BLaER1 (cell line): ENCODE data around the gene LY86.

ENCODE experiments used
- H3K27ac ChIP-seq: shearing (Covaris generic); formaldehyde crosslinking; 2 replicates; pipeline ENCODE4 v1.8.1; 2022
- H3K27me3 ChIP-seq: shearing (Covaris generic); formaldehyde crosslinking; 2 replicates; pipeline ENCODE4 v1.8.1; 2022
- H3K36me3 ChIP-seq: shearing (Covaris generic); formaldehyde crosslinking; 2 replicates; pipeline ENCODE4 v1.8.1; 2022
- H3K4me1 ChIP-seq: shearing (Covaris generic); formaldehyde crosslinking; 2 replicates; pipeline ENCODE4 v1.8.1; 2022
- H3K4me2 ChIP-seq: shearing (Covaris generic); formaldehyde crosslinking; 2 replicates; pipeline ENCODE4 v1.8.1; 2022
- H3K4me3 ChIP-seq: shearing (Covaris generic); formaldehyde crosslinking; 2 replicates; pipeline ENCODE4 v1.8.1; 2022
- H3K9ac ChIP-seq: shearing (Covaris generic); formaldehyde crosslinking; 2 replicates; pipeline ENCODE4 v1.8.1; 2022
- H3K9me3 ChIP-seq: shearing (Covaris generic); formaldehyde crosslinking; 2 replicates; pipeline ENCODE4 v1.8.1; 2022
- H4K20me1 ChIP-seq: shearing (Covaris generic); formaldehyde crosslinking; 2 replicates; pipeline ENCODE4 v1.8.1; 2022
- Cebpa-rat ChIP-seq: shearing (Covaris generic); IDR thresholded peaks from 2 replicates; pipeline ENCODE4 v1.8.1; 2022

LY86 gene

DNA sequence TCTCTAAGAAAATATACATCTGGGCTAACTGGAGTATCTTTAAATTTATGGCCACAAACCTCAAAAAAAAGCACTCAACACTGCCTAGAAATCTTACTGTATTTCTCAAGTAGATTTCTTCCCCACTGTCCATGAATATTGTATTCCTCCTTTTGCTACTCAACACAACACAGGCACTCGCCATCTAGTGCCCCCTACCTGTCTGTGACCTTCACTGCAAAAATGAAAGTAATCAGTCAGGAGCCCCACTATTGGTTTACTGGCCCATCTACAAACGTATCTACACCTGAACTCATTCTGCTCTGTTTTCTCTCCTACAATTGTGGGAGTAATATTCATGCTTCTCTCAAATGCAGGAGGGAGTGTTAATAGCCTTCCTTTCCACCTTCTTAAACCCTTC lies 58.3 kb downstream of the LY86 start:
- H3K27ac ChIP-seq: no peak overlapping the region
- H4K20me1 ChIP-seq: no peaks in the 10 kb centered on the region
- no peak overlapping the region for H3K4me2 ChIP-seq
- no peak for TF ChIP-seq Cebpa-rat
- no peak overlapping the region for H3K4me3 ChIP-seq
- no peak overlapping the region for H3K9ac ChIP-seq
- no peaks in the 10 kb centered on the region for H3K9me3 ChIP-seq
- H3K27me3 ChIP-seq: no peaks in the 10 kb centered on the region
- H3K36me3 ChIP-seq: no peaks in the 10 kb centered on the region
- H3K4me1 ChIP-seq: peaks cover 11% of the 10 kb centered on the region; the same call in 1 of the 2 replicates

DNA sequence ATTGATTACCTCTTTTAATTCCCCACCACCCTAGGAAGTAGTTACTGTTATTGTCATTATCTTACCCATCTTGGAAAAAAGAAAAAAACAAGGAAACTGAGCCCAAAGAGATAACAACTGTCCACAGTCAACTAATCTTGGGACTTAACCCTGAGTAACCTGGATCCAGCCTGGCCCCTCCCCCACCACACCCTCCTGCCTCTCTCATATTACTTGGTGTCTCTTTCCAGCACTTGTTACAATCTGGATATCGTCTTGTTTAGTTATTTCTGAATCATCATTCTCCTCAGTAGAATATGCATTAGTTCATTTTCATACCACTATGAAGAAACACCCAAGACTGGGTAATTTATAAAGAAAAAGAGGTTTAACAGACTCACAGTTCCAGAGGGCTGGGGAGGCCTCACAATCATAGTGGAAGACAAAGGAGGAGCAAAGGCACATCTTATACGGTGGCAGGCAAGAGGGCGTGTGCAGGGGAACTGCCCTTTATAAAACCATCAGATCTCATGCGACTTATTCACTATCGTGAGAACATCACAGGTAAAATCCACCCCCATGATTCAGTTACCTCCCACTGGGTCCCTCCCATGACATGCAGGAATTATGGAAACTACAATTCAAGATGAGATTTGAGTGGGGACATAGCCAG lies 60.3 kb downstream of the LY86 start:
- Histone ChIP-seq H3K4me1 (peaks cover 10% of the 10 kb centered on the region), H3K9ac (no peak overlapping the region), H3K4me2 (no peak overlapping the region), H3K36me3 (no peaks in the 10 kb centered on the region), H3K4me3 (no peak overlapping the region), H4K20me1 (no peaks in the 10 kb centered on the region), H3K9me3 (no peaks in the 10 kb centered on the region), H3K27ac (no peak overlapping the region), H3K27me3 (no peaks in the 10 kb centered on the region)
- no peak for TF ChIP-seq Cebpa-rat

DNA sequence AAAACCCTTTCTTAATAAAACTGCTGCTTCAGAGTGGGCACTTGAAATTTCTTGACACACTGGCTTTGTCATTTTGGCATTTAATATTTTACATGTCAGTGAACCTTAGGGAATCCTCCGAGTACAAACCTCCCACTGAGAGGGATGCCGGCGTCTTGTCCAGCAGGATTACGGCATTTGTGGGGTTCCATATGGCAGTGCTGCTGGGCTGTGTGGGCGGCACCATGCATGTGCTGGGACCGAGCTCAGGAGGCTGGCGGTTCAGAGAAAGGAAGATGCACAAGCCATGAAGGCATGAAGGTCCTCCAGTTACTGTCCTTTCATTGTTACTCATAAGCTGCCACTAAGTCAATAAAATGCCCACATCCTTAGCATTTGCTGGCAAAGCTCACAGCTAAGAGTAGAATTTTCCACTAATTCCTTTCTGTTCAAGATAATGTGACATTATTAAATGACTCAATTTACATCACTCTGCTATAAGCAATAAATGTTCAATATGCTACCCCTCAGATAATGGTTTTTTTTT lies 61.4 kb downstream of the LY86 start:
- Histone ChIP-seq H3K27ac (no peak overlapping the region), H4K20me1 (no peaks in the 10 kb centered on the region), H3K27me3 (no peaks in the 10 kb centered on the region), H3K9ac (no peak overlapping the region), H3K4me2 (no peak overlapping the region), H3K9me3 (no peaks in the 10 kb centered on the region), H3K36me3 (no peaks in the 10 kb centered on the region), H3K4me1 (peaks cover 13% of the 10 kb centered on the region), H3K4me3 (no peak overlapping the region)
- no peak for TF ChIP-seq Cebpa-rat

DNA sequence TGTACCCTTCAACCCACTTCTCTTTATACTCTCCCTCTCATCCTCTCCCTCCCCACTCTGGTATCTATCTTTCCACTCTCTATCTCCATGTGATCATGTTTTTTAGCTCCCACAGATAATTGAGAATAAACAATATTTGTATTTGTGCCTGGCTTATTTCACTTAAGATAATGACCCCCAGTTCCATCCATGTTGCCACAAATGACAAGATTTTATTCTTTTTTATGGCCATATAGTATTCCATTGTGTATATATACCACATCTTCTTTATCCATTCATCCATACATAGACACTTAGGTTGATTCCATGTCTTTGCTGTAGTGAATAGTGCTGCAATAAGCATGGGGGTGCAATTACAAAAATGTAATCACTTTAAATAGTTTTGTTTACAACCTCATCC lies 62.3 kb downstream of the LY86 start:
- H4K20me1 ChIP-seq: no peaks in the 10 kb centered on the region
- H3K4me3 ChIP-seq: no peak overlapping the region
- peaks cover 22% of the 10 kb centered on the region for H3K4me1 ChIP-seq
- H3K4me2 ChIP-seq: no peak overlapping the region
- no peak overlapping the region for H3K27ac ChIP-seq
- TF ChIP-seq Cebpa-rat: no peak
- no peaks in the 10 kb centered on the region for H3K36me3 ChIP-seq
- no peaks in the 10 kb centered on the region for H3K9me3 ChIP-seq
- no peak overlapping the region for H3K9ac ChIP-seq
- no peaks in the 10 kb centered on the region for H3K27me3 ChIP-seq

DNA sequence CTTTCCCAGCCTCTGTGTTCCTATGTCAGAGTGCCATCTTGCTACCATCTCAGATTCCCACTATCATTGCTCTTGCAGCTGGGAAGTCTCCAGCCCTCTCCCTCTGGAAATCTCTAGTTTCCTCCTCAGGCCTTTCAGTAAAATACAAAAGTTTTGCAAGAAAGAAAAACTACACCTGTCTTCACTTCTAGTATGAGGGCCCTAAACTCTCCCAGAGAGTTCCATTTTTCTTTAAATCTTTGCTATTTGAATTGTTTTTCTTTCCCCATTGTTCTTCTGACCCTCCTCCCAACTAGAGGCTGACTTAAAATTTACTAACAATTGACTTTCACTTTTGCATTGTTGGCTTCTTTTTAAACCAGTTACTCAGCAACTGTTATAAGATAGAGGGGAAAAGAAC lies 62.8 kb downstream of the LY86 start:
- Histone ChIP-seq H3K4me2 (no peak overlapping the region), H3K27me3 (no peaks in the 10 kb centered on the region), H3K27ac (no peak overlapping the region), H3K4me3 (no peak overlapping the region), H3K9me3 (no peaks in the 10 kb centered on the region), H4K20me1 (no peaks in the 10 kb centered on the region), H3K36me3 (no peaks in the 10 kb centered on the region), H3K4me1 (peaks cover 27% of the 10 kb centered on the region), H3K9ac (no peak overlapping the region)
- no peak for TF ChIP-seq Cebpa-rat

DNA sequence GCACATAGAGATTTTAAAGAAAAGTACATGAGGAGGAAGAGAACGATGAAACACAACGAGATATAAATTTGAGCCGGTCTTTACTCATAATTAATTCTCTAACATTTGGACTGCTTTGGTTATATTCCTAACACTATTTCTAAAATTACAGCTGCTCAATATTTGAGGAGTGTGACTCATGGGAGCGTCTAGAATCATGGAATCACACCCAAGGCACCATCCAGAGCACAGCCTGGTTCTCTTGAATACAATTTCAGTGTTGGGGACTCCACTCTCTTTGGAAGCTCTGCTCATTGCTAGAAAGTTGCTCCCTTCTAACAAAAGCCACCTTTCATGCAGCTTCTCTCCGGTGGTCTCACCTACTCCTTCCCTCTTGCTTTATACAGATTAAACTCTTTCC lies 64.4 kb downstream of the LY86 start:
- Histone ChIP-seq H3K27me3 (no peaks in the 10 kb centered on the region), H3K36me3 (no peaks in the 10 kb centered on the region), H3K4me3 (no peak overlapping the region), H3K4me2 (no peak overlapping the region), H3K9me3 (peaks cover 6% of the 10 kb centered on the region; the same call in 1 of the 2 replicates), H3K9ac (no peak overlapping the region), H3K4me1 (peaks cover 30% of the 10 kb centered on the region), H4K20me1 (no peaks in the 10 kb centered on the region), H3K27ac (no peak overlapping the region)
- no peak for TF ChIP-seq Cebpa-rat

DNA sequence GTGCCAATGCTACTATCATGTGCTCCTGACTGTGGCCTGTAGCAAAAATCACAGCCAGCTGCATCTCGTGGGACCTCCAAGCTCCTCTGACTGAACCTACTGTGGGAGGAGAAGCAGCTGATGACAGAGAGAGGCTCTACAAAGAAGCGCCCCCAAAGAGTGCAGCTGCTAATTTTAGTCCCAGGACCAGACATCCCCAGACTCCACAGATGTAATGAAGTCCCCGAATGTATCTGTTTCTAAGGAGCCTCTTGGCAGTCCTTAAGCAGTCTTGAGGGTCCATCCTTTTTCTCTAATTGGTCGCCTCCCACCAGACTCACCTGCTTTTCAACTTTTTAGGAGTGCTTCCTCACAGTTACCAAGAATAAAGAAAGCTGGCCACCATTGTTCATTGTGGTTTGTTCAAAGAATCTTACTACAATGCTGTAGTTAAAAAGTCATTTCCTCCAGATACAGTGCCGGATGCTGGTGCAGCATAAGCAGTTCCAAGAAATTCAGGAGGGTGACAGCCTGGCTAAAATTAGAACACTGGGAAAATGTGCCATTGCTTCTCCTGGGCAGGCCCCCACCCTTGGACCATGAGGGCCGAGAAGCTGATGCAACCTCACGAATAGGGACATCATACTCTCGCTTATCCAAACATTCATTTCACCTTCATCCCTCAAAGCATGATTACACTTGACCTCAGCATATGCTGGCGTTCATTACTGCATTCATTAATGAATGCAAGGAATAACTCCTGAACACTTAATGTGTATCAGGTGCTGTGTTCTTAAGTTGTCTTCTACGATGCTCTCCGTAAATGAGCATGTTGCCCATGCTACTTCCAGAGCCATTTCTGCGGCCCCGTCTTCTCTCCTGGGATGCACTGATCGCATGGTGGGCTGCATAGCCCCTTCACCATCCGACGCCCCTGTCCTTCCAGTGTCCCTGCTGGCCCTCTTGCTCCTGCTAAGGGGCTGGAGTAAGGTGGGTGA lies 66.4 kb downstream of the LY86 start:
- H3K27me3 ChIP-seq: no peaks in the 10 kb centered on the region
- H3K36me3 ChIP-seq: no peaks in the 10 kb centered on the region
- peaks cover 6% of the 10 kb centered on the region; the same call in 1 of the 2 replicates for H3K9me3 ChIP-seq
- H4K20me1 ChIP-seq: no peaks in the 10 kb centered on the region
- peaks cover 49% of the 10 kb centered on the region for H3K4me1 ChIP-seq
- H3K4me3 ChIP-seq: no peak overlapping the region
- H3K9ac ChIP-seq: peak overlapping the region; percentile 51; the same call in 1 of the 2 replicates
- TF ChIP-seq Cebpa-rat: no peak
- H3K27ac ChIP-seq: peak overlapping the region; percentile 61
- H3K4me2 ChIP-seq: peak overlapping the region; percentile 72

DNA sequence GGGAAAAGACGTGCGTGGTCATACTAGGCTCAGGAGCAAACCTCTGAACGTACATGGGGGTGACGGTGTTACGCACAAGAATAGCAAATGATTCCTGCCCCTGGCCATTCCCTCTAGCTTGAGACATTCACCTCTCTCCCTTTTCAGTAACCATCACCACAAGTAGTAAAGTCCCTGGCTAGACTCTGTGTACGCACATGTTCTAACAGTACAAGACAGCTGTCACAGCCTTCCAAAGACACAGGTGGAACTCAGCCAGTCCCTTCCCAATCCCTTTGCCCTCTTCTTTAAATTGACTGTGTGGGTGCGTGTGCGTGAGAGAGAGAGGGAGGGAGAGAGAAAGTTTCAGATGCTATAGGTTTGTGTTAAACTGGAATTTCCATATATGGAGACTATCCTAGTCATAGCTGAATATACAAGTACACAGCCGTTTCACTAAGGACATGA lies 67.3 kb downstream of the LY86 start:
- no peaks in the 10 kb centered on the region for H4K20me1 ChIP-seq
- H3K9me3 ChIP-seq: peaks cover 6% of the 10 kb centered on the region; the same call in 1 of the 2 replicates
- H3K4me1 ChIP-seq: peaks cover 56% of the 10 kb centered on the region
- H3K4me2 ChIP-seq: peak overlapping the region; percentile 72
- H3K4me3 ChIP-seq: no peak overlapping the region
- no peak for TF ChIP-seq Cebpa-rat
- H3K9ac ChIP-seq: no peak overlapping the region
- 0 out of 2 replicates have a peak overlapping the region, but pooled peaks have one; percentile 61 for H3K27ac ChIP-seq
- no peaks in the 10 kb centered on the region for H3K36me3 ChIP-seq
- no peaks in the 10 kb centered on the region for H3K27me3 ChIP-seq

DNA sequence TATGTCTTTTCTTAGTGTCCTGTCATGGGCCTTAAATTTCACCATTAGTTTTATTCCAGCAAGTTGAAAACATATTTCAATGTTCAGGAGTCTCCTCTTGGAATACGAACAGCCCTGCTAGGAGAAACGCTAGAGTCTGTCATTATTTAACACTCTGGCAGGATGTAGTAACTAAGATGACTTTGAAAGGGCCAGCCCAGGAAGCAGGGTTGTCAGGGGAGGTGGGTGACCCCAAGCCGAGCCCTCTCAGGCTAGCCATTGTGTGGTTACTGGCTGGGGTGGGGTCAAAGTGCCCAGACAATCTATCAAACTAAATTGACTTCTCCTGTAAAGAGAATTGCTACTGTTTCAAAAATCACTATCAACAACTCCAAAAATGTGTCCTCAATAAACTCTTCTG lies 67.8 kb downstream of the LY86 start:
- H3K27me3 ChIP-seq: no peaks in the 10 kb centered on the region
- H3K4me2 ChIP-seq: no peak overlapping the region
- H3K4me1 ChIP-seq: peaks cover 56% of the 10 kb centered on the region
- H3K9ac ChIP-seq: no peak overlapping the region
- H3K36me3 ChIP-seq: no peaks in the 10 kb centered on the region
- H4K20me1 ChIP-seq: no peaks in the 10 kb centered on the region
- H3K9me3 ChIP-seq: peaks cover 6% of the 10 kb centered on the region; the same call in 1 of the 2 replicates
- no peak for TF ChIP-seq Cebpa-rat
- no peak overlapping the region for H3K4me3 ChIP-seq
- H3K27ac ChIP-seq: no peak overlapping the region
